BJ (cell line): Measurements from ENCODE around the gene TADA3. TPM values are rescaled to one million over a fixed set of nuclear protein-coding genes. Genes with fewer than 3 reads are reported as not detected.

ENCODE experiments used
- CTCF ChIA-PET: fragments of 350-600 bp; formaldehyde crosslinking; extraction: SDS; loops from one replicate; lab custom pipeline; 2021; ENCODE audit warnings: antibody characterized with exemption, inconsistent platforms; lab: Yijun Ruan, JAX
- POLR2A ChIA-PET: fragments of 300-600 bp; sonication (Branson Sonifier 250); formaldehyde crosslinking; extraction: SDS; loops from one replicate; lab custom pipeline; 2021; ENCODE audit warnings: antibody characterized with exemption; lab: Charles Lee
- DNase-seq: peaks from one replicate; pipeline ENCODE4 v3.0.0-alpha.2; 2011; ENCODE audit warnings: low read depth
- H3K27me3 ChIP-seq: 2 replicates; pipeline ENCODE4 v1.6.0; 2011; ENCODE audit warnings: low read length; ENCODE audit not compliant: control insufficient read depth, insufficient read depth
- H3K36me3 ChIP-seq: 2 replicates; pipeline ENCODE4 v1.5.1; 2011; ENCODE audit warnings: low read length; ENCODE audit not compliant: control insufficient read depth, insufficient read depth
- H3K4me3 ChIP-seq: 2 replicates; pipeline ENCODE4 v1.5.1; 2011; ENCODE audit warnings: low read depth, mild to moderate bottlenecking, control low read depth, low read length
- polyA plus RNA-seq: library from polyadenylated mRNA; depleted of rRNA; stranded (reverse); fragments of >200 nt; gene quantifications from 2 replicates; pipeline ENCODE4 v1.2.3, GENCODE V29; 2011; rRNA removed
- TF ChIP-seq, protein P1 (sequence below): IDR thresholded peaks from 2 replicates; pipeline ENCODE4 v1.5.1; 2011; ENCODE audit warnings: low read depth, mild to moderate bottlenecking, control low read depth, inconsistent platforms, low read length, moderate library complexity; ENCODE audit not compliant: insufficient read depth

The TADA3 gene
- polyA plus RNA-seq, 1 experiment: 113 TPM

DNA sequence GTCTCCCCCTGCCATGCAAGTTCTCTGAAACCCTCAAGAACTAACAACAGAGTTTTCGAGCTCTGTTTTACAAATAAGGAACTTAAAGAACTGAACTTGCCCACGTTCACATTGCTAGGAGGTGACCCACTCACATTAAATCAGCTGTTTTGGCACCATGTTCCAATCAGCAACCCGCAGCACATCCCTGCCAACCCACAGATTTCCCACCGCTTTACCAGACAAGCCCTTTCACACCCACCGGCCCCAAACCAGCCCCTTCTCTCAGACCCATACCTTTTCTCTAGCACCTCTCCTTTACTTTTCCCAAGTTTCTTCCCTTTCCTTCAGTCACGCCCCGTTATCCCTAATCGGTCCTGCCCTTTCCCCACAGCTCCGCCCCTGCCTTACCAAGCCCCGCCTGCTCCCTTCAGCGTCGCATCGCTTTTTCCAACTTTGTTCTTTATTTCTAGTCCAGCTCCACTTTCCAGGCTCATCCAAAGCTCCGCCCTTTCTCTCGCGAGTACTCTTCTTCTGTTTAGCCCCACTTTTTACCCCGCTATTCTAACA is 61.5 kb downstream of the TADA3 start:
- peak overlapping the region; percentile 46 for H3K4me3 ChIP-seq
- POLR2A ChIA-PET: interaction anchor here (0.9 kb wide), 1 partner anchor 74 kb away, joined by 3 read pairs; no protein-coding TSS in a partner anchor
- H3K36me3 ChIP-seq: peaks cover 8% of the 10 kb centered on the region
- no peaks in the 10 kb centered on the region for H3K27me3 ChIP-seq
- TF ChIP-seq, protein P1, sequence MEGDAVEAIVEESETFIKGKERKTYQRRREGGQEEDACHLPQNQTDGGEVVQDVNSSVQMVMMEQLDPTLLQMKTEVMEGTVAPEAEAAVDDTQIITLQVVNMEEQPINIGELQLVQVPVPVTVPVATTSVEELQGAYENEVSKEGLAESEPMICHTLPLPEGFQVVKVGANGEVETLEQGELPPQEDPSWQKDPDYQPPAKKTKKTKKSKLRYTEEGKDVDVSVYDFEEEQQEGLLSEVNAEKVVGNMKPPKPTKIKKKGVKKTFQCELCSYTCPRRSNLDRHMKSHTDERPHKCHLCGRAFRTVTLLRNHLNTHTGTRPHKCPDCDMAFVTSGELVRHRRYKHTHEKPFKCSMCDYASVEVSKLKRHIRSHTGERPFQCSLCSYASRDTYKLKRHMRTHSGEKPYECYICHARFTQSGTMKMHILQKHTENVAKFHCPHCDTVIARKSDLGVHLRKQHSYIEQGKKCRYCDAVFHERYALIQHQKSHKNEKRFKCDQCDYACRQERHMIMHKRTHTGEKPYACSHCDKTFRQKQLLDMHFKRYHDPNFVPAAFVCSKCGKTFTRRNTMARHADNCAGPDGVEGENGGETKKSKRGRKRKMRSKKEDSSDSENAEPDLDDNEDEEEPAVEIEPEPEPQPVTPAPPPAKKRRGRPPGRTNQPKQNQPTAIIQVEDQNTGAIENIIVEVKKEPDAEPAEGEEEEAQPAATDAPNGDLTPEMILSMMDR: no peak
- CTCF ChIA-PET: interaction anchor here (1.0 to 4.5 kb wide), 2 partner anchors 12 to 15 kb away, joined by 3 to 22 read pairs; no protein-coding TSS in a partner anchor
- no peak for DNase-seq

Other genes starting within 250 kb of the TADA3 start
- gene LHFPL4, start 238.7 kb downstream of the TADA3 start, polyA plus RNA-seq: not detected in 2 replicates
- gene MTMR14, start 143.0 kb downstream of the TADA3 start, polyA plus RNA-seq: 29.4 and 35.4 TPM in 2 replicates
- gene CPNE9, start 88.6 kb downstream of the TADA3 start, polyA plus RNA-seq: not detected in 2 replicates
- 5.7 and 10.0 TPM in 2 replicates for gene BRPF1, start 60.7 kb downstream of the TADA3 start, polyA plus RNA-seq
- 27.3 and 40.9 TPM in 2 replicates for gene OGG1, start 42.5 kb downstream of the TADA3 start, polyA plus RNA-seq
- 21.6 and 32.6 TPM in 2 replicates for gene CAMK1, start 22.5 kb downstream of the TADA3 start, polyA plus RNA-seq
- 238 and 257 TPM in 2 replicates for gene ARPC4, start 609 bp upstream of the TADA3 start, polyA plus RNA-seq
- 17.6 and 25.4 TPM in 2 replicates for gene TTLL3, start 17.8 kb upstream of the TADA3 start, polyA plus RNA-seq
- 28.5 and 44.9 TPM in 2 replicates for gene RPUSD3, start 51.5 kb upstream of the TADA3 start, polyA plus RNA-seq
- gene CIDEC, start 87.8 kb upstream of the TADA3 start, polyA plus RNA-seq: 0.09 and 0.25 TPM in 2 replicates
- 46.5 and 47.2 TPM in 2 replicates for gene JAGN1, start 98.1 kb upstream of the TADA3 start, polyA plus RNA-seq
- gene IL17RE, start 110.4 kb upstream of the TADA3 start, polyA plus RNA-seq: 2.2 and 4.0 TPM in 2 replicates
- 14.7 and 28.1 TPM in 2 replicates for gene IL17RC, start 124.6 kb upstream of the TADA3 start, polyA plus RNA-seq
- gene CRELD1, start 141.4 kb upstream of the TADA3 start, polyA plus RNA-seq: 22.5 and 30.3 TPM in 2 replicates
- 1.9 and 4.0 TPM in 2 replicates for gene PRRT3, start 159.9 kb upstream of the TADA3 start, polyA plus RNA-seq
- gene EMC3, start 194.4 kb upstream of the TADA3 start, polyA plus RNA-seq: 152 and 200 TPM in 2 replicates
- gene FANCD2, start 234.0 kb upstream of the TADA3 start, polyA plus RNA-seq: 5.6 and 5.9 TPM in 2 replicates